ENCODE data around the gene GPR31. TPM values are rescaled to one million over a fixed set of nuclear protein-coding genes. Genes with fewer than 3 reads are reported as not detected.
"Not testable (repeated sequence)": the region's sequence is repeated elsewhere in the genome, so short reads cannot be mapped to it uniquely, and the experiment has no call there.

GPR31 gene, protein sequence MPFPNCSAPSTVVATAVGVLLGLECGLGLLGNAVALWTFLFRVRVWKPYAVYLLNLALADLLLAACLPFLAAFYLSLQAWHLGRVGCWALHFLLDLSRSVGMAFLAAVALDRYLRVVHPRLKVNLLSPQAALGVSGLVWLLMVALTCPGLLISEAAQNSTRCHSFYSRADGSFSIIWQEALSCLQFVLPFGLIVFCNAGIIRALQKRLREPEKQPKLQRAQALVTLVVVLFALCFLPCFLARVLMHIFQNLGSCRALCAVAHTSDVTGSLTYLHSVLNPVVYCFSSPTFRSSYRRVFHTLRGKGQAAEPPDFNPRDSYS
- not detected for total RNA-seq
- not detected for polyA plus RNA-seq (ENCODE audit: insufficient read length in 2 of 2)
- long read RNA-seq, donor 1 = 0 reads
- long read RNA-seq, donor 2 = 0 reads
- long read RNA-seq, donor 3 = 0 reads
- long read RNA-seq, donor 4 = 0 reads

DNA sequence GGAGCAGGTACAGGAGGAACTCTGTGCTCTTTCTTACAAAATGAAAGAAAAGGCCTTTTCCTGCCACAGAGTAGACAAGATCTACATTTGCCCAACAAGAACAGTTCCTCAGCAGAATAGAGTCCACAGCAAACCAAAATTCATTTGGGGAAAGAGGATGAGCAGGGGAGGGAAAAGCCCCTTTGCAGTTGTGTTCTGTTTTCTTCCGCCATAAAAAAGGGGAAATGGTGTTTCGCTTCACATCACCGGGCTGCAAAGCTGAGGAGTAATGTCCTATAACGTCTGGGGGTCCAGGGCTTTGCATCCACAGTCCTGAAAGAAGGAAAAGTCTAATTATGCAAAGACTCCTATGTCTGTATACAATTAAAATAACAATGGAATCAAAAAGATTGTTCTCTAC is at the start of gene GPR31:
Gene GPR31, minus strand, starts transcription at position 118 of the 400 bp plus-strand sequence. CDS start 149 bp downstream, outside the sequence.
- peaks cover 11% of the 10 kb centered on the region for H3K4me1 ChIP-seq (ENCODE audit: control insufficient read depth, insufficient read depth, low read length)
- H3K27ac ChIP-seq (ENCODE audit: low read depth, low read length) = no peak within 1 kb of the TSS
- H3K27me3 ChIP-seq (ENCODE audit: control insufficient read depth, insufficient read depth, low read length) = no peaks in the 10 kb centered on the region
- H3K36me3 ChIP-seq (ENCODE audit: control insufficient read depth, insufficient read depth, low read length) = no peaks in the 10 kb centered on the region
- H3K9me3 ChIP-seq (ENCODE audit: control insufficient read depth, insufficient read depth, low read length) = no peaks in the 10 kb centered on the region
- DNase-seq (ENCODE audit: low read depth in 4 of 6, low spot score in 6 of 6) = no peak
- WGBS (ENCODE audit: insufficient coverage) = 78% methylated on average over 2 of the region's 4 CpGs
- H3K4me3 ChIP-seq (ENCODE audit: low read depth, low read length) = no peak within 1 kb of the TSS

DNA sequence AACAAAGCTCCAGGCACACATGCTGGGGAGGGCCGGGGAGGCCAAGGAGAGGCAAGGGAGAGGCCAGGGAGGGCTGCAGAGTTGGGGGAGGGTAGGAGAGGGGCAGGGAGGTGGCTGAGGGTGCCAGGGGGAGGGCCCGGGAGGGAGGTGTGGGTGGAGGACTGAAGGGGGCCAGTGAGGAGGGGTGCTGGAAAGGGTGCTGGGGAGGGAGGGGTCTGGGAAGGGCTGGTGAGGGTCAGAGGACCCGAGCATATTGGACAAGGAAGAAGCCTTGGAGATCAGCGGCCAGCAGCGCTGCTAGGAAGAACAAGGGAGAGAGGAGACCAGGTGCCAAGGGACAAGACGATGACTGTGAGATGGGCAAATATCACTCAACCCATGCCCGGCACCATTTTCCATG is 49.7 kb upstream of the GPR31 start:
- no peak overlapping the region for H3K27ac ChIP-seq (ENCODE audit: low read depth, low read length)
- peaks cover 9% of the 10 kb centered on the region for H3K4me1 ChIP-seq (ENCODE audit: control insufficient read depth, insufficient read depth, low read length)
- H3K4me3 ChIP-seq (ENCODE audit: low read depth, low read length) = no peak overlapping the region
- no peak for DNase-seq (ENCODE audit: low read depth in 4 of 6, low spot score in 6 of 6)
- no peaks in the 10 kb centered on the region for H3K27me3 ChIP-seq (ENCODE audit: control insufficient read depth, insufficient read depth, low read length)
- H3K9me3 ChIP-seq (ENCODE audit: control insufficient read depth, insufficient read depth, low read length) = no peaks in the 10 kb centered on the region
- 81% methylated on average over 6 of the region's 7 CpGs for WGBS (ENCODE audit: insufficient coverage)
- no peaks in the 10 kb centered on the region for H3K36me3 ChIP-seq (ENCODE audit: control insufficient read depth, insufficient read depth, low read length)

DNA sequence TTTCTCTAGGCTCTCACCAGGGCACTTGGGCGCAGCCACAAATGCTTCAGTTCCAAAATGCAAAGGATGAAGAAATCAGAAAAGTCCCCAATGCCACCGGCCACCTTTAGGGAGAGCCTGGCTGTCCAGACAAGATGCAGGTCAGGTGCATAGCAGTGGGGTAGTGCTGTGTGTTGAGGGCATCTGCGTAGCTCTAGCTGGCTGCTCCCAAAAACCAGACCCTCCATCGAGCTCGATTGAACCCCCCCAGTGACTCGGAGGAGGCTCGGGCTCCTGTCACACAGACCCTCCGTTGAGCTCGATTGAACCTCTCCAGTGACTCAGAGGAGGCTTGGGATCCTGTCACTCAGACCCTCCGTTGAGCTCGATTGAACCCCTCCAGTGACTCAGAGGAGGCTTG is 47.5 kb upstream of the GPR31 start:
- not testable (repeated sequence) for DNase-seq (ENCODE audit: low read depth in 4 of 6, low spot score in 6 of 6); H3K36me3 ChIP-seq (ENCODE audit: control insufficient read depth, insufficient read depth, low read length); H3K27me3 ChIP-seq (ENCODE audit: control insufficient read depth, insufficient read depth, low read length); H3K4me1 ChIP-seq (ENCODE audit: control insufficient read depth, insufficient read depth, low read length); H3K27ac ChIP-seq (ENCODE audit: low read depth, low read length); H3K4me3 ChIP-seq (ENCODE audit: low read depth, low read length); H3K9me3 ChIP-seq (ENCODE audit: control insufficient read depth, insufficient read depth, low read length)
- WGBS (ENCODE audit: insufficient coverage) = 91% methylated on average over 10 of the region's 11 CpGs

DNA sequence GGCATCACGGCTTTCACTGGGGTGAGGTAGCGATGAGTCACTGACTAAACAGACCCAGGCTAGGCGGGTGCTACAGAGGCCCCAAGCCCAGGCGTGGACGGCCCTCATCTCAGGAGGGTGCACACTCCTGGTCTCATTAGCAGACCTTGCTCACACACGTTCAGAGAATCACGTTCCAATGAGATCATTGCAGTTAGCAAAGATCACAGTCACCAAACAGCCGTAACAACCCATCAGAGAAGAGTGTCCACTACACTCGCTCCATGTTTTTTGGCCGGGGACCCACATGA is 46.2 kb upstream of the GPR31 start:
- H3K27ac ChIP-seq (ENCODE audit: low read depth, low read length); H3K36me3 ChIP-seq (ENCODE audit: control insufficient read depth, insufficient read depth, low read length); DNase-seq (ENCODE audit: low read depth in 4 of 6, low spot score in 6 of 6); H3K27me3 ChIP-seq (ENCODE audit: control insufficient read depth, insufficient read depth, low read length); H3K4me1 ChIP-seq (ENCODE audit: control insufficient read depth, insufficient read depth, low read length); H3K9me3 ChIP-seq (ENCODE audit: control insufficient read depth, insufficient read depth, low read length); H3K4me3 ChIP-seq (ENCODE audit: low read depth, low read length): not testable (repeated sequence)
- WGBS (ENCODE audit: insufficient coverage) = 95% methylated on average over 3 of the region's 10 CpGs

DNA sequence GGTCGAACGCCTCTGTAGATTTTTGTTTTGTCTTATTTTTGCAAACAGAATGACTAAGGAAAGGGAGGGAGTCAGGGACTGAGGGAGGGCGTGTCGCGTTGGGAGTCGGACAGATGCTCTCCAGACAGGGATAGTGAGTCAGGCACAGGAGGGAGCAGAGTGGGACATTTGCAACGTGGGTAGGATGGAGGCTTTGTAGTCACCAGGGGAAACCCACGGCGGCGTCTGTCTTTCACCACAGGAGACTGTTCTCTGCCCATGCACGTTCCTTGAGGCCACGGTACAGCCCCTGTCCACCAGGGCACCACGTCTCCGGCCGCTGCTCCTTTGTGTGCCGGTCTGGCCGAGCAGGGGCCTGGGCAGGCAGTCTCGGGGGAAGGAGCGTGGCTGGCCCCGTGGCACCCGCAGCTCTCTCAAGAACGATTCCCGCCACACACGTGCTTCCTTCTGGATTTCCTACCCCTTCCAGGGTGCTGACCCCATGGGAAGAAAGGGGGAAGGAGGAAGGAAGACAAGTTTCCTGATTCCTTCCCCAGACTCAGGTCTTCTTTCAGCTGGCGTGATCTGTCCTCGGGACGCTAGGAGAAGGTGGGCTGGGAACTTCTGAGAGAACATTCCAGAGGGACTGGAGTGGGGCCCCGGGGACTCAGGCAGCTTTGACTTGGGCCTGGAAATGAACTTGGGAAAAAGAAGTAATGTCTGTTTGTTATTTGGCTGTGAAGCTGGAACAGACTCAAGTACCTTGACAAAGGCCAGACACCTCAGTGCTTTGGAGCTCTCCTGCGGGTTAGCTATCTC is 45.7 kb upstream of the GPR31 start:
- WGBS (ENCODE audit: insufficient coverage) = 84% methylated on average over 16 of the region's 29 CpGs
- H3K36me3 ChIP-seq (ENCODE audit: control insufficient read depth, insufficient read depth, low read length); H3K27ac ChIP-seq (ENCODE audit: low read depth, low read length); H3K27me3 ChIP-seq (ENCODE audit: control insufficient read depth, insufficient read depth, low read length); H3K4me3 ChIP-seq (ENCODE audit: low read depth, low read length); H3K9me3 ChIP-seq (ENCODE audit: control insufficient read depth, insufficient read depth, low read length); DNase-seq (ENCODE audit: low read depth in 4 of 6, low spot score in 6 of 6); H3K4me1 ChIP-seq (ENCODE audit: control insufficient read depth, insufficient read depth, low read length): not testable (repeated sequence)

DNA sequence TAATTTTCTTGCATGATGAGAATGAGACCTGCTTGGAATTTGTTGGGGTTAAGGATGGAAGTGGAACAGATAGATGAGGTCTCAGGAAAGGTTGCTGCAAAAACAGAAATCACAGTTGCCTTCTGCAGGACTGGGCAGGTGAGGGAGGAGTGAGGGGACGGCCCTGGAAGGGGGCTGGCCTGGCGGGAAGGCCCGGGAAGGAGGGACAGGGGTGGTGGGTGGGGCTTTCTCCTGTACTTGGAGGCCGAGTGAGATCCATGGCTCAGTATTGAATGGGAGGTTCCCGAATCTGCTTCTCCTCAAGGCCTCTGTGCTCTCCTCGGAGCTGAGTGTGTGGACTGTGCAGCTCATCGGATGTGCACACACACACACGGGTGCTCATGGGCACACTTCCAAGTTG is 44.8 kb upstream of the GPR31 start:
- H3K36me3 ChIP-seq (ENCODE audit: control insufficient read depth, insufficient read depth, low read length); H3K4me1 ChIP-seq (ENCODE audit: control insufficient read depth, insufficient read depth, low read length); H3K27me3 ChIP-seq (ENCODE audit: control insufficient read depth, insufficient read depth, low read length); H3K4me3 ChIP-seq (ENCODE audit: low read depth, low read length); H3K27ac ChIP-seq (ENCODE audit: low read depth, low read length); DNase-seq (ENCODE audit: low read depth in 4 of 6, low spot score in 6 of 6); H3K9me3 ChIP-seq (ENCODE audit: control insufficient read depth, insufficient read depth, low read length): not testable (repeated sequence)
- WGBS (ENCODE audit: insufficient coverage) = no CpG with 5 or more reads among the region's 8 CpGs

DNA sequence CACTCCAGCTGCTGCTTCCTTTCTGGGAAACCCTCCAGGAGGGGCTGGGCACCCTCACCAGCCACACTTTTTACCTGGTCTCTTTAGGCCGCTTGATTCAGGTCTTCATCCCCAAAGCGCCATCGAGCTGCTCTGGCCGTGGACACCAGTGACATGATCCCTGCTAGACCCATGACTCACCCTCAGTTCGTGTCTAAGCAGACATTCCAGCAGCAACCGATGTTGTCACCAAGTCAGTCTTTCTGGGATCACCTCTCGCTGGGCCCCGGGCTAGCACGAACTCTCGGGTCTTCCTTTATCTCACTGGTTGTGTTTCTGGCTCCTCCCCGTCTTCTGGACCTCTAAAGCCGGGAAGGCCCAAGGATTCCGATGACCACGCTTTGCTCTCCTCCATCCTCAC is 43.0 kb upstream of the GPR31 start:
- no peaks in the 10 kb centered on the region for H3K4me1 ChIP-seq (ENCODE audit: control insufficient read depth, insufficient read depth, low read length)
- DNase-seq (ENCODE audit: low read depth in 4 of 6, low spot score in 6 of 6) = no peak
- H3K4me3 ChIP-seq (ENCODE audit: low read depth, low read length) = no peak overlapping the region
- WGBS (ENCODE audit: insufficient coverage) = 97% methylated on average over 14 of the region's 14 CpGs
- H3K27ac ChIP-seq (ENCODE audit: low read depth, low read length) = no peak overlapping the region
- H3K27me3 ChIP-seq (ENCODE audit: control insufficient read depth, insufficient read depth, low read length) = no peaks in the 10 kb centered on the region
- H3K9me3 ChIP-seq (ENCODE audit: control insufficient read depth, insufficient read depth, low read length) = no peaks in the 10 kb centered on the region
- H3K36me3 ChIP-seq (ENCODE audit: control insufficient read depth, insufficient read depth, low read length) = no peaks in the 10 kb centered on the region

DNA sequence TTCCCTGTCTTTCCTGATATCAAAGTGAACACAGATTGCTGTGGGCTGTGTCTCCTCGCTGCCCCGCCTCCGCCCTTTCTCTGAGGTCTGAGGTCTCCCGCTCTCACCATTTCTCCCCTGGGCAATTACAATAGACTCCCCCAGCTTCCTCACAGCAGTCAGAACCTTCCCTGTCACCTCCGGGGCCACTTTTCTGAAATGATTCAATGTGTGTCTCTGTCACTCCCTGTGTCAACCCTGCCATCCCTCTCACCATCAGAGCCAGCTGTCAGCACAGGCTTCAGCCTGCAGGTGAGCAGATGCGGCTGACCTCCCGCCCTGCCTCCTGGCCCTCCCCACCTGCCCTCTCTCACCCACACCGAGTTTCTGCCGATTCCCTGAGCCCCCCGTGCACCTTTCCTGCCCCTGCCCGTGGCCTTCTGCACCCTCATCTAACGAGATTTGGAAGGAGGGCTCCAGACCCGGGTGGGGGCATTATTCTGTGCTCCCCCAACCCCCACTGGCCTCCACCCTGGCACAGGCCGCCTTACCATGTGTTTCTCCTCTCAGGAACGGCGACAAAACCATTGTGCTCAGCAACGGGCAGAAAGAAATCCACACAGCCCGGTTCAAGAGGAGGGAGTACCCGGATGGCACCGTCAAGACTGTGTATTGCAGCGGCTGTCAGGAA is 38.3 kb upstream of the GPR31 start:
- H3K36me3 ChIP-seq (ENCODE audit: control insufficient read depth, insufficient read depth, low read length); H3K4me1 ChIP-seq (ENCODE audit: control insufficient read depth, insufficient read depth, low read length); H3K4me3 ChIP-seq (ENCODE audit: low read depth, low read length); H3K27ac ChIP-seq (ENCODE audit: low read depth, low read length); DNase-seq (ENCODE audit: low read depth in 4 of 6, low spot score in 6 of 6); H3K9me3 ChIP-seq (ENCODE audit: control insufficient read depth, insufficient read depth, low read length); H3K27me3 ChIP-seq (ENCODE audit: control insufficient read depth, insufficient read depth, low read length): not testable (repeated sequence)
- 60% methylated on average over 2 of the region's 21 CpGs for WGBS (ENCODE audit: insufficient coverage)

DNA sequence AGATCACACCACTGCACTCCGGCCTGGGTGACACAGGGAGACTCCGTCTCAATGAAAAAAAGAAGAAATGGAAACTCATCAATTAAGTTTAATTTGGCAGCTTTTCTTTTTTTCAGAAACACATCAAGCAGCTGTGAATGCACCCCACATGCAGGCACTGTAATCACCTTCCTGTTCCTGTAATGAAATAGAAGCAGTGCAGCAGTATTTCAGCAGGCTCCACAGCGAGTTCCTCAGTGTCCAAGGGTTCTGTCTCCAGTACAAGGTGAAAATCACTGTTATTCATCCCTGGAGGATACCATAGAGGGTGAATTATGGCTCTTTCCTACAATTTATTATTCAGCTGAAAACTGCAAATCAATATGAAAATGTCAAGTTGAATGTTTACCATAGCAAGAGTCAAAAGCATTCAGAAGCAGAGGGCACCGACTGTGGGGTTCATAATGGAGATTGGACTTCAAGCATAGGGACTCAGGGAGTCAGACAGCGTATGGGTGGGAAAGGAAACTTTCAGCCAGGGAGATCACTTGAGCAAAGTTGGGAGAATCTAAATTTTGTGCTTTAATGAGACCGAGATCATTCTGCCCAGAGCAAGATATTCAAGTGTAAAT is 35.8 kb upstream of the GPR31 start:
- WGBS (ENCODE audit: insufficient coverage) = 90% methylated on average over 2 of the region's 6 CpGs
- DNase-seq (ENCODE audit: low read depth in 4 of 6, low spot score in 6 of 6) = not testable (repeated sequence)

More for the DNA sequence above, 35.8 kb upstream of the GPR31 start:
- not testable (repeated sequence) for H3K4me1 ChIP-seq (ENCODE audit: control insufficient read depth, insufficient read depth, low read length); H3K27ac ChIP-seq (ENCODE audit: low read depth, low read length); H3K27me3 ChIP-seq (ENCODE audit: control insufficient read depth, insufficient read depth, low read length); H3K4me3 ChIP-seq (ENCODE audit: low read depth, low read length); H3K9me3 ChIP-seq (ENCODE audit: control insufficient read depth, insufficient read depth, low read length); H3K36me3 ChIP-seq (ENCODE audit: control insufficient read depth, insufficient read depth, low read length)

Data from spinal cord (tissue), 10 donors.